Endothelial cell of umbilical vein (primary cell): ENCODE data around the gene CMSS1. TPM values are rescaled to one million over a fixed set of nuclear protein-coding genes. Genes with fewer than 3 reads are reported as not detected.

Source experiments
- BruUV-seq: library from RNA; stranded (reverse); fragments of 400-500 nt; replicated peaks from 2 replicates; lab custom pipeline; 2021; lab: Mats Ljungman, UMichigan
- CTCF ChIA-PET: fragments of 300-600, 350-600 bp; sonication (Branson Sonifier 250); formaldehyde crosslinking; loops from one replicate; lab custom pipeline; 2021; ENCODE audit warnings: antibody characterized with exemption, inconsistent platforms; lab: Charles Lee
- POLR2A ChIA-PET: fragments of 300-600, 350-600 bp; sonication (Branson Sonifier 250); formaldehyde crosslinking; loops from one replicate; lab custom pipeline; 2021; ENCODE audit warnings: antibody characterized with exemption, inconsistent platforms; lab: Charles Lee
- DNase-seq: peaks from one replicate; pipeline ENCODE4 v3.0.0-alpha.2; 2011; ENCODE audit warnings: low read depth, low spot score
- FAIRE-seq: peaks from 2 replicates; lab custom pipeline; 2011; peaks lifted over from hg19 to GRCh38; lab: Jason Lieb, UNC
- H2AFZ ChIP-seq: 2 replicates; pipeline ENCODE4 v1.6.0; 2012; ENCODE audit warnings: low read depth, low read length, control low read depth, inconsistent platforms
- H3K27ac ChIP-seq: 2 replicates; pipeline ENCODE4 v1.5.1; 2011; ENCODE audit warnings: low read depth, mild to moderate bottlenecking, control low read depth, low read length, moderate library complexity; ENCODE audit not compliant: insufficient read depth
- H3K27me3 ChIP-seq, 2 experiments: 2 replicates each; pipeline versions ENCODE4 v1.6.0 to v1.6.1; 2011; ENCODE audit warnings: low read length in 2 of 2, mixed read lengths in 1 of 2; ENCODE audit not compliant: control insufficient read depth in 2 of 2, insufficient read depth in 2 of 2
- H3K36me3 ChIP-seq, 2 experiments: 2 replicates in 1 of 2; 3 replicates in 1 of 2; pipeline ENCODE4 v1.5.1; 2011; ENCODE audit warnings: low read length in 2 of 2, mild to moderate bottlenecking in 1 of 2, moderate library complexity in 1 of 2; ENCODE audit not compliant: control insufficient read depth in 2 of 2, insufficient read depth in 2 of 2; ENCODE audit errors: extremely low read depth in 1 of 2
- H3K4me1 ChIP-seq: 3 replicates; pipeline ENCODE4 v1.5.1; 2011; ENCODE audit warnings: mild to moderate bottlenecking, low read length; ENCODE audit not compliant: control insufficient read depth, insufficient read depth; ENCODE audit errors: extremely low read depth
- H3K4me2 ChIP-seq: 2 replicates; pipeline ENCODE4 v1.6.1; 2011; ENCODE audit warnings: low read length, control low read depth, mixed read lengths; ENCODE audit not compliant: insufficient read depth
- H3K4me3 ChIP-seq, 3 experiments: fragments of 200-600 bp in 1 of 3; sonication (generic), shearing (Covaris generic) in 1 of 3; replicated peaks in 1 of 3; 2 replicates each; pipeline ENCODE4 v1.5.1; 2011 to 2016; ENCODE audit warnings: control low read depth in 3 of 3, low read length in 3 of 3, mild to moderate bottlenecking in 2 of 3, inconsistent platforms in 1 of 3, low read depth in 1 of 3, moderate library complexity in 1 of 3; ENCODE audit not compliant: insufficient read depth in 1 of 3
- H3K79me2 ChIP-seq: 2 replicates; pipeline ENCODE4 v1.6.0; 2012; ENCODE audit warnings: low read length, inconsistent platforms; ENCODE audit not compliant: control insufficient read depth, insufficient read depth
- H3K9ac ChIP-seq: replicated peaks from 2 replicates; pipeline ENCODE3; 2011; ENCODE audit warnings: low read length, control low read depth; ENCODE audit not compliant: insufficient read depth; ENCODE audit errors: extremely low read depth
- H3K9me1 ChIP-seq: replicated peaks from 3 replicates; pipeline ENCODE4 v1.6.0; 2011; ENCODE audit warnings: mild to moderate bottlenecking, low read length; ENCODE audit not compliant: control insufficient read depth, insufficient read depth; ENCODE audit errors: extremely low read depth
- H3K9me3 ChIP-seq: replicated peaks from 2 replicates; pipeline ENCODE4 v1.5.1; 2012; ENCODE audit warnings: low read length, inconsistent platforms; ENCODE audit not compliant: control insufficient read depth, insufficient read depth
- H4K20me1 ChIP-seq: replicated peaks from 2 replicates; pipeline ENCODE3; 2011; ENCODE audit warnings: mild to moderate bottlenecking, low read length; ENCODE audit not compliant: control insufficient read depth, insufficient read depth; ENCODE audit errors: extremely low read depth
- EZH2 ChIP-seq: IDR thresholded peaks from 2 replicates; pipeline ENCODE4 v1.6.1; 2012; ENCODE audit warnings: borderline replicate concordance, low read depth, mild to moderate bottlenecking, moderate library complexity, low read length, inconsistent platforms; ENCODE audit not compliant: severe bottlenecking
- FOS ChIP-seq: IDR thresholded peaks from 2 replicates; pipeline ENCODE4 v1.6.1; 2011; ENCODE audit warnings: mild to moderate bottlenecking, low read length, moderate library complexity, borderline replicate concordance; ENCODE audit not compliant: insufficient read depth
- GATA2 ChIP-seq: IDR thresholded peaks from 2 replicates; pipeline ENCODE4 v1.7.0; 2011; ENCODE audit warnings: low read depth, mild to moderate bottlenecking, moderate library complexity, mixed read lengths, low read length; ENCODE audit not compliant: insufficient read length, insufficient read depth
- JUN ChIP-seq: IDR thresholded peaks from 2 replicates; pipeline ENCODE4 v1.6.1; 2011; ENCODE audit warnings: borderline replicate concordance, low read depth; ENCODE audit not compliant: insufficient read length, insufficient read depth
- MAX ChIP-seq: IDR thresholded peaks from 2 replicates; pipeline ENCODE4 v1.6.1; 2011; ENCODE audit not compliant: insufficient read depth, insufficient read length
- MYC ChIP-seq: IDR thresholded peaks from one replicate; pipeline ENCODE4 v1.6.1; 2011; ENCODE audit warnings: mild to moderate bottlenecking, low read depth, low read length
- POLR2A ChIP-seq: IDR thresholded peaks from 2 replicates; pipeline ENCODE4 v1.6.1; 2012; ENCODE audit warnings: low read depth, mild to moderate bottlenecking, control low read depth, low read length
- POLR2AphosphoS5 ChIP-seq: IDR thresholded peaks from 2 replicates; pipeline ENCODE4 v1.6.1; 2012; ENCODE audit warnings: low read depth, mild to moderate bottlenecking, control low read depth, low read length, moderate library complexity; ENCODE audit not compliant: insufficient read depth
- dilution Hi-C: fragments of 300-500 bp; cut with MboI; formaldehyde crosslinking; loops from one replicate; pipeline ENCODE4 v1.15.0; 2019; ENCODE audit warnings: low sequenced_read_pairs; ENCODE audit not compliant: extremely low pct_ligation_motif_present
- intact Hi-C: fragments of 100-400 bp; cut with micrococcal nuclease; formaldehyde crosslinking; loops from one replicate; pipeline ENCODE4 v1.10.0; 2022
- polyA plus RNA-seq, 4 experiments: library from polyadenylated mRNA; depleted of rRNA in 3 of 4; stranded (reverse) in 3 of 4; unstranded in 1 of 4; fragments of >200 nt; gene quantifications; 2 replicates each; pipeline versions ENCODE4 v1.2.1 to v1.2.3, GENCODE V29; 2011 to 2012; ENCODE audit warnings: missing spikeins in 1 of 4
- total RNA-seq: library from RNA; stranded (reverse); gene quantifications from 2 replicates; pipeline ENCODE4 v1.2.3, GENCODE V29; 2021
- TF ChIP-seq, protein P1 (sequence below), 2 donors: IDR thresholded peaks; 1 replicate in 1 of 2; 2 replicates in 1 of 2; pipeline ENCODE4 v1.5.1; 2011; ENCODE audit warnings: low read length in 2 of 2, mild to moderate bottlenecking in 2 of 2, moderate library complexity in 2 of 2, control low read depth in 1 of 2, inconsistent platforms in 1 of 2, low read depth in 1 of 2; ENCODE audit not compliant: insufficient read depth in 1 of 2; ENCODE audit errors: extremely low read depth in 1 of 2

The CMSS1 gene
- total and polyA plus RNA-seq, 2 donors (not counting 3 experiments of a cell fraction or from before 2014, with no cell fraction given), result 9.7 to 60.6 TPM

DNA sequence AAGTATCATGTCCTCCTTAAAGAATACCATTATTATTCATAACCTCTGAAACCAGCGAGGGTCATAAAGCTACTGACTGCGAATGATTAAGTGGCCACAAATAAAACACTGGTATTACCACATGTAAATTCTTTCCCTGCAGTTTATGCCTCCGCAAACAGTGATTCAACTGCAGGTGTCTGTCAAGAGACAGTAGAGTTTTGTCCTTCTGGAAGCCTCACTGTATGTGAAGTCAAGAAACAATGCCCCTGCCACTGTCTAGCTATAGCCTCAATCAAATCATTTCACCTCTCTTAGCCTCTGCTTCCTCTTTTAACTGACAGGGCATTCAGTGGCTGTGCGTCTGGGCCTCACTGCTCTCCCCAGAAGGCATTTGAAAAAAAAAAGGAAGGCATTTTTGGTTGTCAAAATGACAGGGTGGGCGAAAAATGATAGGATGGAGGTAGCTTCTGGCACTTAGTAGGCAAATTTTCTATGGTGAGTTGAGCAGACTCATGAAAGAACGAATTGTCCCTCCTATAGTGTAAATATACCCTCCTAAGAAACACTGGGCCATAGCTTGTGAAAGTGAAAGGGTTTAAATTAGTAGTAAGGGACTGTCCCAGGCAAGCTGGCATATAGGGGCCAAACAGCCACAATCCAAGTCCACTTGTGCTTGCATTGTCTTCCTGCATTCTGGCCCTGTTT lies 229.9 kb downstream of the CMSS1 start:
- CTCF ChIA-PET, result interaction anchor here (0.7 to 3.9 kb wide), 8 partner anchors 9 to 207 kb away, joined by 3 to 18 read pairs (median 4); no protein-coding TSS in a partner anchor
- BruUV-seq, result no TSS peak
- intact Hi-C loops (no loop called here), dilution Hi-C loops (no loop called here)
- Histone ChIP-seq H3K9me1 (no peaks in the 10 kb centered on the region), H3K79me2 (no peaks in the 10 kb centered on the region), H3K36me3 (no peaks in the 10 kb centered on the region), H3K27me3 (no peaks in the 10 kb centered on the region), H4K20me1 (no peaks in the 10 kb centered on the region), H3K4me2 (peak overlapping the region; percentile 56), H2AFZ (peak overlapping the region; percentile 35), H3K4me3 (no peak overlapping the region), H3K9ac (peak overlapping the region; percentile 0), H3K9me3 (no peaks in the 10 kb centered on the region), H3K4me1 (peaks cover 33% of the 10 kb centered on the region), H3K27ac (peak overlapping the region; percentile 28)
- DNase-seq (peak; percentile 58), FAIRE-seq (peak; percentile 76)
- POLR2A ChIA-PET, result interaction anchor here (0.6 kb wide), 1 partner anchor 1563 kb away, joined by 3 read pairs; no protein-coding TSS in a partner anchor
- TF ChIP-seq MYC (no peak), GATA2 (no peak), FOS (peak; percentile 39), POLR2AphosphoS5 (peak; percentile 20)

- DNase-seq (no peak), FAIRE-seq (no peak)
- BruUV-seq, result no TSS peak
- intact Hi-C loops (no loop called here), dilution Hi-C loops (no loop called here)
- ChIA-PET CTCF (interaction anchor here (1.0 to 3.9 kb wide), 4 partner anchors 8 to 206 kb away, joined by 3 to 14 read pairs (median 8); no protein-coding TSS in a partner anchor), POLR2A (no interaction called here)
- Histone ChIP-seq H3K9me1 (no peaks in the 10 kb centered on the region), H3K9ac (no peak overlapping the region), H3K4me3 (no peak overlapping the region), H3K4me2 (no peak overlapping the region), H3K4me1 (peaks cover 26% of the 10 kb centered on the region), H2AFZ (no peak overlapping the region), H3K79me2 (no peaks in the 10 kb centered on the region), H3K27me3 (no peaks in the 10 kb centered on the region), H3K27ac (no peak overlapping the region), H3K36me3 (no peaks in the 10 kb centered on the region), H4K20me1 (no peaks in the 10 kb centered on the region), H3K9me3 (no peaks in the 10 kb centered on the region)
- TF ChIP-seq POLR2A, result no peak
- no peak for TF ChIP-seq EZH2
- no peak for TF ChIP-seq JUN
- no peak for TF ChIP-seq GATA2
- TF ChIP-seq POLR2AphosphoS5, result no peak
- TF ChIP-seq MAX, result no peak
- TF ChIP-seq FOS, result no peak
- TF ChIP-seq, protein P1, sequence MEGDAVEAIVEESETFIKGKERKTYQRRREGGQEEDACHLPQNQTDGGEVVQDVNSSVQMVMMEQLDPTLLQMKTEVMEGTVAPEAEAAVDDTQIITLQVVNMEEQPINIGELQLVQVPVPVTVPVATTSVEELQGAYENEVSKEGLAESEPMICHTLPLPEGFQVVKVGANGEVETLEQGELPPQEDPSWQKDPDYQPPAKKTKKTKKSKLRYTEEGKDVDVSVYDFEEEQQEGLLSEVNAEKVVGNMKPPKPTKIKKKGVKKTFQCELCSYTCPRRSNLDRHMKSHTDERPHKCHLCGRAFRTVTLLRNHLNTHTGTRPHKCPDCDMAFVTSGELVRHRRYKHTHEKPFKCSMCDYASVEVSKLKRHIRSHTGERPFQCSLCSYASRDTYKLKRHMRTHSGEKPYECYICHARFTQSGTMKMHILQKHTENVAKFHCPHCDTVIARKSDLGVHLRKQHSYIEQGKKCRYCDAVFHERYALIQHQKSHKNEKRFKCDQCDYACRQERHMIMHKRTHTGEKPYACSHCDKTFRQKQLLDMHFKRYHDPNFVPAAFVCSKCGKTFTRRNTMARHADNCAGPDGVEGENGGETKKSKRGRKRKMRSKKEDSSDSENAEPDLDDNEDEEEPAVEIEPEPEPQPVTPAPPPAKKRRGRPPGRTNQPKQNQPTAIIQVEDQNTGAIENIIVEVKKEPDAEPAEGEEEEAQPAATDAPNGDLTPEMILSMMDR (IDR thresholded peaks at IDR 0.05; ENCODE audit: extremely low read depth in 1 of 2, insufficient read depth in 1 of 2, low read depth in 1 of 2, low read length in 2 of 2), result no peak
- TF ChIP-seq MYC, result no peak
Measured at GRCh38 chr3:100048248-100048647, 230.6 kb downstream of the CMSS1 start.
